Body of pancreas (tissue), 4 donors: ENCODE results near the gene LRP3.

Experiments used
- POLR2A ChIP-seq, 3 donors: fragments of 450-650 bp; IDR thresholded peaks; one replicate each; pipeline ENCODE4 v1.6.1; 2016; ENCODE audit warnings: antibody characterized with exemption in 3 of 3, mild to moderate bottlenecking in 2 of 3
- TF ChIP-seq, protein P1 (sequence below), 7 experiments: fragments of 450-650 bp in 4 of 7; fragments of 200-600 bp in 3 of 7; sonication (generic) in 3 of 7; IDR thresholded peaks; one replicate each; pipeline ENCODE4 v1.5.1; 2016 to 2019; ENCODE audit warnings: antibody characterized with exemption in 7 of 7

DNA sequence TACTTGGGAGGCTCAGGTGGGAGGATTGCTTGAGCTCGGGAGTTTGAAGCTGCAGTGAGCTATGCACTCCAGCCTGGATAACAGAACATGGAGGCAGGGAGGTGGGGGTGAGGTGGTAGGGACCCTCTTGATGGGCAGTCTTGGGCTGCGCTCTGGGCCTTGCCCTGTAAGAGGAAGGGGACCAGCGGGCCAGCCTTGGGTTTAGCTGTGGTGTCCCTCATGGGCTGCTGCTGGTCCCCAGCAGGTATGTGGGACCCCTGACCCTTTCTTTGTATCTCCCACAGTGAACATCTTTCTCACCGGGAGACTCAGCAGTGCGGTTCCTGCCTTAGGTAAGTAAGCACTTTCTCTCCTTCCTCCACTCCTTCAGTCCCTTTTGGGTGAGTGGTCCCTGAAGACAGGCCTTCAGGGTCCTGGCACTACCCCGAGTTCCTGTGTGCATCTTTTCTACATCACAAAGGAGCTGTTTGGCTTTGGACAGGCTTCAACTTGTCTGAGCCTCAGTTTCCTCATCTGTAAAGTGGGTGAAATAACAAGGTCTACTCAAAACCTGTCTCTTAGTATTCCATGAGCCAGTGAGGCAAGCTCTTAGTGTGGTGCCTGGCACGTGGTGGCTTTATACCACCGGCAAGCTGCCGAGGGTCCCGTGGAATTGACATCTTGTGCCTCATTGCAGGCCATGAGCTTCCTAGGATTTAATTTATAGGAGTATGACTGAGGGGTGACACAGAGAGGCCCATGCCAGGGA lies 2.5 kb downstream of the LRP3 start:
- no peak for TF ChIP-seq POLR2A (IDR thresholded peaks at IDR 0.05)
- TF ChIP-seq, protein P1, sequence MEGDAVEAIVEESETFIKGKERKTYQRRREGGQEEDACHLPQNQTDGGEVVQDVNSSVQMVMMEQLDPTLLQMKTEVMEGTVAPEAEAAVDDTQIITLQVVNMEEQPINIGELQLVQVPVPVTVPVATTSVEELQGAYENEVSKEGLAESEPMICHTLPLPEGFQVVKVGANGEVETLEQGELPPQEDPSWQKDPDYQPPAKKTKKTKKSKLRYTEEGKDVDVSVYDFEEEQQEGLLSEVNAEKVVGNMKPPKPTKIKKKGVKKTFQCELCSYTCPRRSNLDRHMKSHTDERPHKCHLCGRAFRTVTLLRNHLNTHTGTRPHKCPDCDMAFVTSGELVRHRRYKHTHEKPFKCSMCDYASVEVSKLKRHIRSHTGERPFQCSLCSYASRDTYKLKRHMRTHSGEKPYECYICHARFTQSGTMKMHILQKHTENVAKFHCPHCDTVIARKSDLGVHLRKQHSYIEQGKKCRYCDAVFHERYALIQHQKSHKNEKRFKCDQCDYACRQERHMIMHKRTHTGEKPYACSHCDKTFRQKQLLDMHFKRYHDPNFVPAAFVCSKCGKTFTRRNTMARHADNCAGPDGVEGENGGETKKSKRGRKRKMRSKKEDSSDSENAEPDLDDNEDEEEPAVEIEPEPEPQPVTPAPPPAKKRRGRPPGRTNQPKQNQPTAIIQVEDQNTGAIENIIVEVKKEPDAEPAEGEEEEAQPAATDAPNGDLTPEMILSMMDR (IDR thresholded peaks at IDR 0.05), result no peak
